NCI-H226 (cell line): ENCODE measurements around the gene PTGDR2.

Source experiments
- DNase-seq: peaks from one replicate; pipeline ENCODE4 v3.0.0-alpha.2; 2015

PTGDR2 gene

DNA sequence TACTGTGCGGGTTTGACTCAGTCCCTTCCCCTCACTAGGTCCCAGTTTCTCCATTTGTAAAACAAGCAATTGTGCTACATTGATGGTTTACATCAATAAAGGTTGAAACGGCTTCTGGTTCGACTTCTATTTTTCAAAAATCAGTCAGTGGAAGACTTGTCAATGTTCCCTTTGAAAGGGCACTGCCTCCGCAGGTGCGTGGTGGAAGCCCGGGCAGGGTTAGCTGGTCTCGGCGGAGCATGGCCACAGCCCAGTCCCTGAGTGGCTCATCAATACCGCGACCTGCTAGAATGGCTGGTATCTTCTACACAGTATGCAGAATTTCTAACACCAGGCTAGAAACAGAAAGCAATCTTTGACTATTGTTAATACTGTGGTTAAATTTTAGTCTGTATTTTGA, 54.6 kb downstream of the PTGDR2 start:
- no peak for DNase-seq
